GM21529 (cell line): Measurements from ENCODE around the gene MYL5.
"Not testable (repeated sequence)": the region's sequence is repeated elsewhere in the genome, so short reads cannot be mapped to it uniquely, and the experiment has no call there.

ENCODE experiments used
- ATAC-seq: cut with Tn5 transposase; IDR thresholded peaks from one replicate; pipeline ENCODE4 v1.9.1; 2021; ENCODE audit not compliant: unreplicated experiment

MYL5 gene

GRCh38 chr4:683982-684622 is 9.8 kb downstream of the MYL5 start:
- ATAC-seq = no peak

- no peak for ATAC-seq
Observed at GRCh38 chr4:684623-685327, 10.4 kb downstream of the MYL5 start.

DNA sequence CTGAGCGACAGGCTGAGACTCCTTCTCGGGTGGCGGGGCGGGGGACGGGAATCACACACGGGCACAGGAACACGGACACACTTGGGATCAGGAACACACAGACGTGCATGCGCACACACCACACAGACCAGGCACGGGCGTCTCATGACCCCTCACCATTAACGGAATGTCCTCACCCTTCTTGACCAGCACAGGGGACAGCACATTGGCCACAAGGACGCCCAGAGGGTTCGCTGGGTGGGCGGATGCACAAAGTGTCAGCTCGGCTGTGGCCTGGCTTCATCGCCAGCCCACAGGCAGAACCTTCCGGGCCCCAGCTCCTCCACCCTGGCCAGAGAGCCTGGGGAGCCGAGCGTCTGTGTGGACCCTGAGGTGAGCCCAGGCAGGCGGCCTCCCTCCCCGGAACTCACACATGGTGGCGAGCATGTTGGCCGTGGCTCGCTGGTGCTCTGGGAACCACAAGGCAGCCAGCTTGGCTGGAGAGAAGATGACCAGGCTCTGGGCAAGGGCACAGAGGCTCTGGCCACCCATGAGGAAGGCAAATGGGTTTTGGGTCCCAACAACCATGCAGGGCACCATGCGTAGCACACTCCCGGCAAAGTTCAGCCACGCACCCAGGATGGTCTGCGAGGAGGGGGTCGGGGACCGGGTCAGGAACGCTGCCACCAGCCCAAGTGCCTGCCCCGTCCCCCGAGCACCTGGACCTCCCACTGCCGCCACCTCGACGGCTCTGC is 11.5 kb downstream of the MYL5 start:
- no peak for ATAC-seq

GRCh38 chr4:686413-687040 is 12.2 kb downstream of the MYL5 start:
- ATAC-seq = no peak

DNA sequence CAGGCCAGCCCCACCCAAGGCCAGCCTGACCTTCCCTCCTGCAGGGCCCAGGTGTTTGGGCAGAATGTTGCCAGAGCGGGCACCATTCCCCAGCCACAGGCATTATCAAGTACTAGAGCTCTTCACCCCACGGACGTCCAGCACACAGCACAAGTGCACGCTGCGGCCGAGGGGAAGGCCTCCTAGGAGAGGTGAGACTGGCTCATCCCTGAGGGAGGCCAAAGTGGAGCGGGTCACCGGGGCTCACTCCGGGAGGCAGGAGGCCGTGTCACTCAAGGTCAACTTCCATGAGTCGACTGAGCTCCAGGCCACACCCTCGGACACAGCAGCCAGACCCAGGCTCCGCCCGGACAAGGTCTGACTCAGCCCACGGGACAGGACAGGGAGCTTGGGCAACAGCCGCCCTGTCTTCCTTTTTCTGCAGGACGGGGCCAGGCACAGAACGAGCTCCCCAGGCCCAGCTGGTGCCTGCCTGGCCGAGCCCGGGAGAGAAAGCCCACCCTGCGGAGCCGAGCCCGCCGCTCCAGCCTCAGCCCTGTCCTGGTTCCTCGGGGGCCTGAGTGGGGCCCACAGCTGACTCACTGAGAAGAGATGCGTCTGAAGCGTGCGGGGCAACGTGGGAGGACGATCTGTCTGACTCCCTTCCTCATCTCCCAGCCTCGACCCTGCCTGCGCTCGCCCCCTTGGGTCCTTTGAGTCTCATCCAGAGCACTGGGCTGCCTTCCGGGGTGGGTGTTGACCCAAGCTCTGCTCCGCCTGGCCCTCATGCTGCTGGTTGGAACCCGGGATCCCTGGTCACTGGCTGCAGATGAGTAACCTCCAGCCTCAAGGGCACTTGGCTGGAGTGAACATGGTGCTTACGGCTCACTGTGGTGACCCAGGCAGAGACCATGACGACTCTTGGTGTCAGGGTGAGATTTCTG is 13.0 kb downstream of the MYL5 start:
- ATAC-seq = no peak

DNA sequence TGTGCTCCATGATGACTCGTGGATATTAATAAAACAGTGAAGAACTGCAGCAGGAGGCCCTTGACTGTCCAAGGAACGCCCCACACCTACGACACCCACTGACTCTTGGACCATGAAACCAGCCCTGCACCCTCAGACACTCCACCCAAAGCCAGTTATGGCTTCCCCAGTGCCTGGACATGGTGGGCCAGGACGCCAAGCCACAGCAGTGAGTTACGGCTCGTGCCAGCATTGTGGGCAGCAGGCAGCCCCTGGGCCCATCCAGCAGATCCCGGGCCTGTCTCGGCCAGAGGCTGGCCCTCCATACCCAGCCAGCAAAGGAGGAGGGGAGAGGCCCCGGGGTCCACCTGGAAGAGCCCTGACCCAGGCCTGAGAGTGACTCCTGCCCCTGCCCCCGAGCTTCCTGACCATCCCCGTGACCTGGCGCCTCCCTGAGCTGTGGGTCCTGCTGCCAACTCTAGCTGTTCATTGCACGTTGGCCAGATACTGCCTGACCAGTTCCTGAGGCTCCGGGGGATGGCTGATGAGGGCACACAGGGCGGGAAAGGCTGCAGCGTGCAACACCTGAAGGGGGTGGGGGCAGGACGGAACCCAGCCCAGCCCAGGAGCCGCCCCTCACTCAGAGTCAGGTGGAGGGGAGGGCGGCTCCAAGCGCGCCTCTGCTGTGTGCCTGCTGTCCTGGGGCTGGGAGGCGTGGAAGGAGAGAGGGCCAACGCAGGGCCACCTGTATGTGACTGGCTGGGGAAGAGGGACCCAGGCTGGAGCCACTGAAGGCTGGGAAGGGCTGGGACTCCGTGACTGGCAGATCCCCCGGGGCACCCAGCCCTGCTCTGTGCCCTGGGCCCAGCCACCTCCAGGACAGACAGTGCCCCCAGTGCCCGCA is 13.9 kb downstream of the MYL5 start:
- no peak for ATAC-seq

- no peak for ATAC-seq
Observed at GRCh38 chr4:688854-689681, 14.7 kb downstream of the MYL5 start, which contains the start of gene SLC49A3. SLC49A3 (minus strand) TSS chr4:689151; CDS start chr4:689127, 24 bp downstream.

DNA sequence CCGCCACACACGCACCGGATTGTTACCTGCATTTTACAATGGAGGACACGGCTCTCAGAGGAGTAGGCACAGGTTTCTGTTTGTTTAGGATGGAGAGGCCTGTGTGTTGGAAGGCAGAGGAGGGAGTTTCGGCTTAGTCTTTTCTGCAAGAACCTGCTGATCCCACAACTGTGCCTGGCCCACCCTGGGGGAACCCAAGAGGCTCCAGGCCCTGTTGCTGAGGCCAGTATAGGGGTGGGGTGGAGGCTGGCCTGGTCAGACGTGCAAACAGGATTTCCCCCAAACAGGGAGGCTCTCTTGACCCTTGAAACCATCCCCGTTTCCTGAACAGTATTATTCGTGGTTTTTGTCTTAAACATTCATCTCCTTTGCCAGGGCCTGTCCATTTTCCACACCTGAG is 15.4 kb downstream of the MYL5 start:
- ATAC-seq = no peak

DNA sequence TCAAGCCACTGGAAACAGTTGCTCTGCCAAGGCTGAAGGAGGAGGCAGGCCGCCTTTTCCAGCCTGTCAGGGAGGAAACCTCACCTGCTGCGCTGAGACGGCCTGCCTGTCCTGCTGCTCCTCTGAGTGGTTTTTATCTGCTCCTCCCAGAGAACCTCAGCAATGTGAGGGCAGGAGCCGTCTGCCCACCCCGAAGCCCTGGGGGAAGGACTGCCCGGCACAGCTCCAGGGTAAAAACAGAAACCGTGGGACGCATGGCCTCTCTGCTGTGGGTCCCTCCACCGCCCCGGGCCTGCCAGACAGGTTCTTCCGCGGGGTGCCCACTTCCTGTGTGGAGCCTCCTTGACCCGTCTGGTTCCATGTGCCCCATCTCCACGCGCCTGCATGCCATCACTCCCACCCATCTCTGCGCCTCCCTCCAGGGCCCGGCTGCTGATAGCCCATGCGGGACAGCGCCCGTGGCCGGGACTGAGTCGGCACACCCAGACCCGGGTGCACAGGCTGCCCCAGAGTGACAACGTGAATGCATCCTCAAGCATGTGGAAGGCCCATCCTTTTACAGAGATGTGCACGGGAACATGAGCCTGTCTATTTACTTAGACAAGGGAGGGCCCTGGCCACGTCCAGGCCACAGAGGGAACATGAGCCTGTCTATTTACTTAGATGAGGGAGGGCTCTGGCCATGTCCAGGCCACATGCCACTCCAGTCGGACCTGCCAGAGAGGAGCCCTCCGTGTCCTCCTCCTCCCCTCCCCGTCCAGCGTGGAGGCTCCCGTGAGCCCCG is 18.6 kb downstream of the MYL5 start:
- ATAC-seq = no peak

- not testable (repeated sequence) for ATAC-seq
Observed at GRCh38 chr4:694341-694940, 20.1 kb downstream of the MYL5 start.

- no peak for ATAC-seq
Observed at GRCh38 chr4:699816-700580, 25.7 kb downstream of the MYL5 start.

DNA sequence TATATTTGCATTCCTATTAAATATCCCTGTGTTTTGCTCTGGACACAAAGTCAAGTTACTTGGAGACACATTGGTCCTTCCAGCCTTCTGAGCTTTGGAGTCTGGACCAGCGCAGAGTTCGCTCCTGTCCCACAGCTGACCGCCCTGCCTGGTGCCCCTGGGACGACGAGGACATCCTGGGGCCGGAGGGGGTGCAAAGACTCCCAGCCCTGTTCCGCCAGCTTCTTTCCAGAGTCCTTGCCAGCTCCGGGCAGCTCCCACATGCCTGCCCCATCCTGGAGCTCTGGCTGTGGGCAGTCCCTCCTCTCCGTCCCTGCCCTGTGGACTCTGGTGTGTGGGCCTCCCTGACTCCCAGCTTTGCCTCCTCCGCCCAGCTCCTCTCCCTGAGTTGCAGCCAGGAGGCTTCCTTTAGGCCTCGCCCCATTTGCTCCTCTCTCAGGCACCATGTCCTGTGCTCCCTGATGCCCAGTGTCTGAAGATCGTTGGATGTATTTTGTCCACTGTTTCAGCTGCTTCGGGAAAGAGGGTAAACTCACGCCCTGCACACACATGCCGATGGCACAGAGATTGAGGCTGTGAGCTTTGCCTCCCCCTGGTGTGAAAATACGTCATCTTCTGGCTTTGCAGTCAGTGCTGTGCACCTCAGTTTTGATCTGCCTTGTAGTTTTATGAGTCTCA is 26.4 kb downstream of the MYL5 start:
- no peak for ATAC-seq

DNA sequence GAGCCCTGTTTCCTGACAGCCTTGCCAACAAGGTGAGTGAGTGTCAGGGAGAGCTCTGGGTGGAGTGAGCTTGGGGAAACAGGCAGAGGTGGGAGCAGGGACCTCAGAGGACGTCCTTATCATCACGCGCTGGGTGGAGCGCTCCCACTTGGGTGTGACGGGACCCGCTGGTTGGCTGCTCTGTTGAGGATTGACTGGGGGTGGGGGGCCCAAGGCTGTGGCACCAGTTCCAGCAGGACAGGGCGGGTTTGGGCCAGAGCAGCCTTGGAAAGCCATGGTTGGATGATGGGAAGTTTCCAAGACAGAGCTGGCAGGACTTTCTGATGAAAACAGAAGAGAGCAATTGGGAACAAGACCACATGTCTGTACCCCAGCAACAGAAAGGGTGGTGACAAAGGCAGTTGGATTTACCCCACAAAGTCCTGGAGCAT is 28.3 kb downstream of the MYL5 start:
- no peak for ATAC-seq

DNA sequence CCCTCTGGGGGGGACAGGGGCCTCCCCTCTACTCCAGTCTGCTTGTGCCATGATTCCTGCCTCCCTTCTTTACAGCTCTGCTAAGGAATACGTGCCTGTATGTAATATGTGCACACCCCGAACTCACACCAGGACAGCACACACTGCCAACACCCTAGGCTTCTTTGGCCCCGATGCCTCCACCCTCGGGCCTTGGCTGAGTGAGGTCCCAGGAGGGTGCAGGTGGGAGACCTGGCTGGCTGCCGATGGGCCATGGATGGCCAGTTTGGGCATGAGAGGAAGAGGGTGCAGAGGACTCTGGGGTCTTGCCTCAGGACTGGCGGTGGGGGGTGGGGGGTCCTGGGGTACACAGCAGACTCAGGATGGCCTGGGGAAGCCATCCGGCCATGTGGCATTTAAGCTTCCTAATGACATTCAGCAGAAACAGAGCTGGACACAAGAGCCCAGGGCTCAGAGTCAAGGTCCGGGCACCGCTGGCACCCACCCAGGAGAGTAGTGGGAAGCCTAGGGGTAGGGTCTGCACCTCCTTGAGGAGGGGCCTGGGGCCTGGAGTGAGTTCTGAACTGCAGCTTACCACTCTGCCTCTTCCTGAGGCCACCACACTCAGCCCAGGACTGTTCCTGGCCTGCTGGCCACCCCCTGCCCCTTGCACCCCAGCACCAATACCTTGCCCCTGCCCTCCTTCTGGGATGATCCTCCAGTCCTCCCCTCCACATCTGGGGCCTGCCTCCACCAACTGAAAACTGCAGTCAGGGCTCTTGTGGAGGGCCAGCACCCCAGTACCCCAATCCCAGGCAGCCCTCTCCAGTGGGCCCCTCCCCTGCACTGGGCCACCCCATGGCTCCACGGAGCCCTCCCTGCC is 29.2 kb downstream of the MYL5 start:
- no peak for ATAC-seq

GRCh38 chr4:704198-704891 is 30.0 kb downstream of the MYL5 start:
- ATAC-seq = no peak
